Medulla oblongata (tissue), 1 donor: Measurements from ENCODE around the gene TPD52L1.
A peak's percentile ranks its signal among the peaks of the same experiment; 100 is the strongest.
"Not testable (repeated sequence)": the region's sequence is repeated elsewhere in the genome, so short reads cannot be mapped to it uniquely, and the experiment has no call there.

Source experiments
- DNase-seq: peaks from one replicate; pipeline ENCODE4 v3.0.0-alpha.2; 2015; ENCODE audit errors: extremely low spot score

Gene TPD52L1

GRCh38 chr6:125270380-125270779 is 116.8 kb downstream of the TPD52L1 start:
- DNase-seq, result no peak

- DNase-seq, result no peak
These were observed 118.0 kb downstream of the TPD52L1 start for GRCh38 chr6:125271486-125272159.

- DNase-seq, result no peak
These were observed 119.7 kb downstream of the TPD52L1 start for GRCh38 chr6:125273251-125273650.

- no peak for DNase-seq
These were observed 120.4 kb downstream of the TPD52L1 start for GRCh38 chr6:125273965-125274364.

GRCh38 chr6:125274935-125275334 is 121.4 kb downstream of the TPD52L1 start:
- no peak for DNase-seq

GRCh38 chr6:125275779-125276178 is 122.2 kb downstream of the TPD52L1 start:
- DNase-seq, result no peak

DNA sequence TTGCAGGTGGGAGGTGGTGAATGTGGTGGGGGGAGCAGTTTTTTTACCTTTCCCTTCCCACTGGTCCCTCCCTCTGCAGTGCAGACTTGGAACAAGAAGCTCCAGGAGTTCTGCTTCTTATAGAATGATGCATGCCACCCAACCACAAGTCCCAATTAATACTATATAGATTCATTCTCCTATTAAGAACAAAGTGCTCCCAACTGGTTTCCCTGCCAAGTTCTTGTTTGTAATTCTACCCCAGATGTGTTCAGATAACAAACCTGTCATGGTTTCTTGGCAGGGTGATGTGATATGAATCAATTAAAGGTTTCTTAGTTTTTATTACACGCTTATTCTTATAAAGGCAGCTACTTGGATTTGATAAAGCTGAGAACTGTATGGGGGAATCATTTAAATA is 124.3 kb downstream of the TPD52L1 start:
- no peak for DNase-seq

- DNase-seq, result no peak
These were observed 126.4 kb downstream of the TPD52L1 start for GRCh38 chr6:125279961-125280360.

DNA sequence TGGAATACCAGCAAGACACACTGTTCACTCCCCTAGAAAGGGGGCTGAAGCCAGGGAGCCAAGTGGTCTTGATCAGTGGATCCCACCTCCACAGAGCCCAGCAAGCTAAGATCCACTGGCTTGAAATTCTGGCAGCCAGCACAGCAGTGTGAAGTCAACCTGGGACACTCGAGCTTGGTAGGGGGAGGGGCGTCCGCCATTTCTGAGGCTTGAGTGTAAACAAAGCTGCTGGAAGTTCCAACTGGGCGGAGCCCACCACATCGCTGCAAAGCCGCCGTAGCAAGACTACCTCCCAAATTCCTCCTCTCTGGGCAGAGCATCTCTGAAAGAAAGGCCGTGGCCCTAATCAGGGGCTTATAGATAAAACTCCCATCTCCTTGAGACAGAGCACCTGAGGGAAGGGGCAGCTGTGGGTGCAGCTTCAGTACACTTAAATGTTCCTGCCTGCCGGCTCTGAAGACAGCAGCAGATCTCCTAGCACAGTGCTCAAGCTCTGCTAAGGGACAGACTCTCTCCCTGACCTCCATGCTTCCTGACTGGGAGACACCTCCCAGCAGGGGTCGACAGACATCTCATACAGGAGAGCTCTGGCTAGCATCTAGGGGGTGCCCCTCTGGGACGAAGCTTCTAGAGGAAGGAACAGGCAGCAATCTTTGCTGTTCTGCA is 126.9 kb downstream of the TPD52L1 start:
- DNase-seq, result not testable (repeated sequence)

GRCh38 chr6:125282470-125282869 is 128.9 kb downstream of the TPD52L1 start:
- DNase-seq, result not testable (repeated sequence)

- no peak for DNase-seq
These were observed 131.8 kb downstream of the TPD52L1 start for GRCh38 chr6:125285353-125285752.

- no peak for DNase-seq
These were observed 132.4 kb downstream of the TPD52L1 start for GRCh38 chr6:125285936-125286335.

DNA sequence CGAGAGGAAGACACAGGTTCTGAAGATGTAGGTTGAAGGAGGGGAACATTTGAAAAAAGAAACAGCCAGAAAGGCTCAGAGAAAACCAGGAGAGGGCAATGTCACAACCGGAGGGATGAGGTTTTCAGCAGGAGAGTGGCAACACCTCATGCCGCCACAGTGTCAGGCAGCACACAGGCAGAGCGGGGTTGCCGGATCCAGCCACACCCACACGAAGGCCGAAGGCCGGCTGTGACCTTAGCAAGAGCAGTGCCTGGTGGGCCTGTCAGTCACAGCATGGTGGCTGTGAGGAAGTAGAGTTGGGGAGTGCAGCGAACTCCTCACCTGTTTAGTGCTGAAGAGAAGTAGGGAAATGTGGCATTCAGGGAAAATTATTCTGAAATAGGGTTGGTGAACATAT is 134.1 kb downstream of the TPD52L1 start:
- DNase-seq, result no peak

DNA sequence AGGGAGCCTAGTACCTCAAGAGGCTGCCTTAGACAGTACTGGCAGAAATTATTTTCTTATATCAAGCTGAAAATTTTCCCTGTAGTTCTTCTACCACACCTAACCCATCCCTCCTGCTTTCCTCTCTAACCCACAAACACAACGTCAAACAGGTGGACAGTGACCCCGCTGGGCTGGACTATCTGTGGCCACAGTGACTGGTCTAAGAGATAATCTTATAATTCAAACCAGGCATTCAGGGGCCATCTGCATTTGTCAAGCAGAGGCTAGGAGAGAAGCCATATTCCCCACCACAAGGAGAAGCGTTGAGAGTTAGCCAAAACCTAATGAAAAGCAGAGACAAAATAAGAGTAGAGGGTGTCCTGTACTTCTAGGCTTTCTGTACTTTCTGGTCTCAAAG is 140.0 kb downstream of the TPD52L1 start:
- no peak for DNase-seq

GRCh38 chr6:125294036-125294435 is 140.5 kb downstream of the TPD52L1 start:
- DNase-seq, result no peak

GRCh38 chr6:125294925-125295324 is 141.4 kb downstream of the TPD52L1 start:
- no peak for DNase-seq

DNA sequence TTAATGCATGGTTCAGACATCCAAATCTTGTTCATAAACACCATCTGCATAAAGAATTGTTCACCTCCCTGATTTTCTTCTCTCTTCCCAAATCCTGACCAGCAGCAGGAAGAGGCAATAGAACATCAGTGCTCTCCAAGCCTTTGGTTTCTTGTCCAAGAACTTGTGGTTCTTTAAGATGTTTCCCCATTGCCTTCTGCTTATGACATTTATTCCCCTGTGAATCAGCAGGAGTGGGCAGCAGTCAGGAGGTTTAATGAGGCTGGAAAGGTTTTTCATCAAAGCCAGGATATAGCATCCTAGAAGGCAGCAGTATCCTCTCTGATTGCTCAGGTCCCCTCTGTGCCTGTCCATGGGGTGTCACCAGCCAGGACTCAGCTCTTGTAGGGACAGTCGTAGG is 142.9 kb downstream of the TPD52L1 start:
- no peak for DNase-seq

DNA sequence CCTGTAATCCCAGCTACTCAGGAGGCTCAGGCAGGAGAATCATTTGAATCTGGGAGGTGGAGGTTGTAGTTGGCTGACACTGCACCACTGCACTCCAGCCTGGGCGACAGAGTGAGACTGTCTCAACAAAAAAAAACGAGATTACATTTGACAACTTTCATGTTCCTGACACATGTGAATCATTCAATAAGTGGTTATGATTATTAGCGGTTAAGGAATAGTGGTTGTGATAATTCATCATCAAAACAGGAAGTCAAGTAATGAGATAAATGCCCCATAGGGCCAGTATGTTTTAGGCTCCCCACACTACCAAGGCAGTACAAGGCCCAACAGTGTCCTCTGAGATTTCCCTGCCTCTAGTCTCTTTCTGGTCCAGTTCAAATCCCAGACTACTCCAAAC is 145.7 kb downstream of the TPD52L1 start:
- no peak for DNase-seq

GRCh38 chr6:125300992-125301434 is 147.4 kb downstream of the TPD52L1 start:
- DNase-seq, result no peak

DNA sequence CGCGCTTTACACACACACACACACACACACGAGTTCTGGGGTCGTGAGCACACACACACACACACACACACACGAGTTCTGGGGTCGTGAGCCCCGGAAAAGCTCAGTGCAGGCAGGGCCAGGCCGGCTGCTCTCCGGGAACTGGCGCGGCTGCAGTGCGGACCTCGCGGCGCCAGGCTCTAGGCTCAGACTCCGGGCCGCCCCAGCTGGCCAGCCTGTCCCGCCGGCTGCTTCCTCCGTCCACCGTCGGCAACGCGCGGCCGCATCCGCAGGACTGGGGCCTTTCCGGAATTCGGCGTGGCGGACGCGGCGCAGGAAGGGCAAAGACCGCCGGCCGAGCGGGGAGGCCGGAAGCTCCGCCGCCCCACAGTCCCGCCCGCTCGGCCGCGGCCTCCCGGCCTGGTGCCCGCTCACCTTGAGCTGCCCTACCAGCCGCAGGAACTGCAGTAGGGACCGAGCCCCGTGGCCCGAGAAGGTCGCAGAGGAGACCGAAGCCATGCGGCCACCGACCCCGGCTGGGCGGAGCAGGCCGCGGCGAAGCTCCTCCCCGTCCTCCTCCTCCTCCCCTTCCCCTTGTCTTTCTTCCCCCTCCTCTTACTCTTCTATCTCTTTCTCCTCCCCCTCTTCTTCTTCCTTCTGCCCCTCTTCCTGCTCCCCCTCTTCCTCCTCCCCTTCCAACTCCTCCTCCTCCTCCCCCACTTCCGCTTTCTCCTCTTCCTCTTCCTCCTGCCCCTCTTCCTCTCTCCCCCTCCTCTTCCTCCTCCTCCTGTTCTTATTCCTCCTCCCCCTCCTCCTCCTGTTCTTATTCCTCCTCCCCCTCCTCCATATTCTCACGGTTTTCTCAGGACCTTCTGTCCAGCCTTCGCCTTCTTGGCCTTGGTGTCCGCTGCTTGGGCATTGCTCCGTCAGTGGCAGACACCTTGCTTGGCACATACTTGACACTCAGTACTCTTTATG is 148.1 kb downstream of the TPD52L1 start, which contains the start of gene HDDC2:
TSS of gene HDDC2 (minus strand) at position 533 of the 957 bp plus-strand sequence. CDS start at position 498, 35 bp downstream.
- peak; percentile 56 for DNase-seq

DNA sequence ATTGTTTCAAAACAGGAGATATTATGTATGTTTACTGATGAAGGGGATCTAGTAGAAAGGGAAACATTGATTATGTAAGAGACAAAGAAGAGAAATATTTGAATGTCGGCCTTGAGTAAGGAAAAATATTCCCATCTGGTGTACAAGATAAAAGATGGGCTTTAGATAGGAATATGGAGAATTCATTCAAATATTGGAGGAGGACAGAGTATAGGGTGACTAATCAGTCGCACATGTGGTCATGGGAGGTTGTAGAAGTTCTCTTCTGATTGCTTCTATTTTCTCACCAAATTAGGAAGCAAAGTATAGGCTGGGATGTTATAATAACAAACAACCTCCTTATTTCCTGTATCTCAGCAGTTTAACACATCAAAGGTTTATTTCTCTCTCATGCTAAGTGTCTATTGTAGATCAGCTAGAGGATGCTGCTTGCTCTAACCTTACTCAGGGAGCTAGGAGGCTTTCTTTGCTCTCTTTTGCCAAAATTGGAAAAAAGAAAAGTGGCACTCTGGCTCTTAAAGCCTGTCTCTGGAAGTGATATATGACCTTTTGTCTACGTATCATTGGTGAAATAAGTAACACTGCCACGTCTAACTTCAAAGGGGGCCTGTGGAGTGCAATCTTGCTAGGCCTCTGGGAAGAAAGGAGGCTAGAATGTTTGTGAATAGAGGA is 149.4 kb downstream of the TPD52L1 start:
- DNase-seq, result no peak

DNA sequence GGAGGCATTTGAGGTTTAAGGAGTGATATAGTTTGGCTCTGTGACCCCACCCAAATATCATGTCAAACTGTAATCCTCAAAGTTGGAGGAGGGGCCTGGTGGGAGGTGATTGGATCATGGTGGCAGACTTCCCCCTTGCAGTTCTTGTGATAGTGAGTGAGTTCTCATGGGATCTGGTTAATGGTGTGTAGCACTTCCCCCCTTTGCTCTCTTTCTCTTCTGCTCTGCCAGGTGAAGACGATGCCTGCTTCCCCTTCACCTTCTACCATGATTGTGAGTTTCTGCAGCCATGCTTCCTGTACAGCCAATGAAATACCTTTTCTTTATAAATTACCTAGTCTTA is 149.9 kb downstream of the TPD52L1 start:
- DNase-seq, result no peak
